Measurements from ENCODE around the gene EEF1AKMT1.

- TF ChIP-seq CTCF (IDR thresholded peaks at IDR 0.05 in 4 of 5, conservative IDR thresholded peaks at IDR 0.05 in 1 of 5) (no peak), POLR2A (IDR thresholded peaks at IDR 0.05) (no peak)
Measured at GRCh38 chr13:20776751-20777150, 3.0 kb upstream of the EEF1AKMT1 start.
